NCI-H748 treated with DMSO at 0.1 percent for 48 hours (cell line): ENCODE data around the gene MAX.
"Not testable (repeated sequence)": the region's sequence is repeated elsewhere in the genome, so short reads cannot be mapped to it uniquely, and the experiment has no call there.

ENCODE experiments used
- DNase-seq: peaks from one replicate; lab custom pipeline; 2025; lab: John Stamatoyannopoulos, UW

MAX gene

GRCh38 chr14:65035049-65035448, 67.3 kb downstream of the MAX start:
- no peak for DNase-seq

GRCh38 chr14:65034021-65034420, 68.3 kb downstream of the MAX start:
- no peak for DNase-seq

GRCh38 chr14:65033181-65033580, 69.1 kb downstream of the MAX start:
- no peak for DNase-seq

GRCh38 chr14:65032319-65032718, 70.0 kb downstream of the MAX start:
- no peak for DNase-seq

- not testable (repeated sequence) for DNase-seq
Observed at GRCh38 chr14:65031321-65031720, 71.0 kb downstream of the MAX start.

GRCh38 chr14:65028937-65029336, 73.4 kb downstream of the MAX start:
- DNase-seq, result no peak

- DNase-seq, result no peak
Observed at GRCh38 chr14:65027127-65027799, 75.1 kb downstream of the MAX start.

- no peak for DNase-seq
Observed at GRCh38 chr14:65026526-65026925, 75.8 kb downstream of the MAX start.

- no peak for DNase-seq
Observed at GRCh38 chr14:65025818-65026217, 76.5 kb downstream of the MAX start.
